GM12801 (cell line): ENCODE data around the gene RAP2C.

Source experiments
- CTCF ChIP-seq: IDR thresholded peaks from one replicate; pipeline ENCODE4 v1.5.1; 2011; ENCODE audit warnings: control low read depth; ENCODE audit not compliant: insufficient read length; ENCODE audit errors: extremely low read depth

RAP2C gene

GRCh38 chrX:132199941-132200340 lies 19.3 kb downstream of the RAP2C start:
- TF ChIP-seq CTCF = no peak

DNA sequence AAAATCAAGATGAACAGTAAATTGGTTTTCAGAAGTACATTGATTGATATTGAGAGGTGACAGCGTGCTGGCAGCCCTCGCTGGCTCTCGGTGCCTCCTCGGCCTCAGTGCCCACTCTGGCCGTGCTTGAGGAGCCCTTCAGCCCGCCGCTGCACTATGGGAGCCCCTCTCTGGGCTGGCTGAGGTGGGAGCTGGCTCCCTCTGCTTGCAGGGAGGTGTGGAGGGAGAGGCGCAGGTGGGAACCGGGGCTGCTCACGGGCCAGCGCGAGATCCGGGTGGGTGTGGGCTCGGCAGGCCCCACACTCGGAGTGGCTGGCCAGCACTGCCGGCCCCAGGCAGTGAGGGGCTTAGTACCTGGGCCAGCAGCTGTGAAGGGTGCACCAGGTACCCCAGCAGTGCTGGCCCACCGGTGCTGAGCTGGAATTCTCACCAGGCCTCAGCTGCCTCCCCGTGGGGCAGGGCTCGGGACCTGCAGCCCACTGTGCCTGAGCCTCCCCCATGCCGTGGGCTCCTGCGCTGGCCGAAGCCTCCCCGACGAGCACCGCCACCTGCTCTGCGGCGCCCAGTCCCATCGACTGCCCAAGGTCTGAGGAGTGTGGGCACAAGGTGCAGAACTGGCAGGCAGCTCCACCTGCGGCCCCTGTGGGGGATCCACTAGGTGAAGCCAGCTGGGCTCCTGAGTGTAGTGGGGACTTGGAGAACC lies 25.2 kb downstream of the RAP2C start:
- no peak for TF ChIP-seq CTCF

DNA sequence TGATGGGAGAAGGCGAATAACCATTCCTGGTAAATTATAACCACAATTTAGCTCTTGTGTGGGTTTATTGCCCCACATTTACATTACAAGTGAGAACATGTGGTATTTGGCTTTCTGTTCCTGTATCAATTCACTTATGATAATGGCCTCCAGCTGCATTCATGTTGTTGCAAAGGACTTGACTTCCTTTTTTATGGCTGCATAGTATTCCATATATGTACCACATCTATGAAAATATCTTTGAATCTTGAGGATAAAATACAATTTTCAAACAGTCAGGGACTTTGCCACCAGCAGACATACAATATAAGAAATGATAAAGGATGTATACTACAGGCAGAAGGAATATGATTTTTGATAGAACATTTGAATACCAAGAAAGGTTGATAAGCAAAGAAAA lies 27.3 kb downstream of the RAP2C start:
- TF ChIP-seq CTCF = no peak

DNA sequence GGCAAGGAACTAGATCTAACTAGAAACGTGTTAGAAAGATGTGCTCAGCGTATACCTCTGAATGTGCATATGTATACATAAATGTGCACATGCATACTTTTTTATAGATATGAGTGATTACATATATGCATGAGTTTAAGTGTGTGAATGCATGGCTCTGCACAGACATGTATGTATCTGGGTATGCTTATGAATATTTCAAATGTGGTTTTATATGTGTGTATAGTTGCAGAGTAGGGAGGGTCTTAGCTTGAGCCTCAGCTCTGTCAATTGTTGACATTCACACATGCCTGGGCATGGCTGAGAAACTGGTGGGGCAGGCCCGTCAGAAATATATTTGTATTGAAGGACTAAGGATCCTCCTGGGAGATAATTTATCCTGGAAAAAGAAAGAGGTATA lies 31.1 kb downstream of the RAP2C start:
- TF ChIP-seq CTCF = no peak

- no peak for TF ChIP-seq CTCF
Observed at GRCh38 chrX:132187451-132187850, 31.8 kb downstream of the RAP2C start.

- TF ChIP-seq CTCF = no peak
Observed at GRCh38 chrX:132184871-132185270, 34.4 kb downstream of the RAP2C start.

DNA sequence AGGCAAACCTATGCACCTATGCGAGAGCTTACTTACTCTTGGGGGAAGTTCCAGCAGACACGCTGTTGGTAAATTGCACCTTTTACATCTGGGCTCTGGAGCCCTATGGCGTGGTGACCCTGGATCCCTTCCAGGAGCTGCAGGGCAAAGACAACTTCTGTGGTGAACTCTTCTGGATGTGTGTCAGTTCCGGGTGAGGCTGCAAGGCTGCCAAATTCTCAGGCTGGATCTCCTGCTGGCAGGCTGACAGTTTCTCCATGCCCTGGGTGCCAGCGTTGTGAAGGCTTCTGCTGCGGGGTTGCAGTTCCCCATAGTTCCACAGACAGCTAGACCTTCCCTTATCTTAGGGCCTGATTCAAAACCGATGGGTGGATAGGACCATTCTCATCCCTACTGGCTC lies 37.9 kb downstream of the RAP2C start:
- TF ChIP-seq CTCF = no peak

DNA sequence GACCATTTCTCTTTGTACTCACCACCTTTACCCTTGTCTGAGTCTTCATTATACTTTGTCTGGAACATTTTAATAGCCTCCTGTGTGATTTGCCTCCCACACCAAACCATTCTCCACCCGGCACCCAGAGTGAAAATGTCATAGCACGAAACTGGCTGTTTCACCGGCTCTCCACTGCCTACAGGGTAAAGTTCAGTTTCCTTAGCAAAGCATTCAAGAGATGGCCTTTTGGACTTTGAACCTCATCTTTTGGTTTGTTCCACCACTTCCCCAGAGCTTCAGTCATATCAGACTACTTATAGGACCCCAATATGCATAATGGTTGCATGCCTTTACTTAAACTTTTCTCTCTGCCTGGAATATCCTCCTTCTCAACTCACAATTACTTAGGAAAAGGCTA lies 38.3 kb downstream of the RAP2C start:
- TF ChIP-seq CTCF = no peak
